Measurements from ENCODE around the gene MORF4L1.
"Not testable (repeated sequence)": the region's sequence is repeated elsewhere in the genome, so short reads cannot be mapped to it uniquely, and the experiment has no call there.

Gene MORF4L1, protein sequence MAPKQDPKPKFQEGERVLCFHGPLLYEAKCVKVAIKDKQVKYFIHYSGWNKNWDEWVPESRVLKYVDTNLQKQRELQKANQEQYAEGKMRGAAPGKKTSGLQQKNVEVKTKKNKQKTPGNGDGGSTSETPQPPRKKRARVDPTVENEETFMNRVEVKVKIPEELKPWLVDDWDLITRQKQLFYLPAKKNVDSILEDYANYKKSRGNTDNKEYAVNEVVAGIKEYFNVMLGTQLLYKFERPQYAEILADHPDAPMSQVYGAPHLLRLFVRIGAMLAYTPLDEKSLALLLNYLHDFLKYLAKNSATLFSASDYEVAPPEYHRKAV
- total RNA-seq, result 146 to 333 reads per million in 2 donors

DNA sequence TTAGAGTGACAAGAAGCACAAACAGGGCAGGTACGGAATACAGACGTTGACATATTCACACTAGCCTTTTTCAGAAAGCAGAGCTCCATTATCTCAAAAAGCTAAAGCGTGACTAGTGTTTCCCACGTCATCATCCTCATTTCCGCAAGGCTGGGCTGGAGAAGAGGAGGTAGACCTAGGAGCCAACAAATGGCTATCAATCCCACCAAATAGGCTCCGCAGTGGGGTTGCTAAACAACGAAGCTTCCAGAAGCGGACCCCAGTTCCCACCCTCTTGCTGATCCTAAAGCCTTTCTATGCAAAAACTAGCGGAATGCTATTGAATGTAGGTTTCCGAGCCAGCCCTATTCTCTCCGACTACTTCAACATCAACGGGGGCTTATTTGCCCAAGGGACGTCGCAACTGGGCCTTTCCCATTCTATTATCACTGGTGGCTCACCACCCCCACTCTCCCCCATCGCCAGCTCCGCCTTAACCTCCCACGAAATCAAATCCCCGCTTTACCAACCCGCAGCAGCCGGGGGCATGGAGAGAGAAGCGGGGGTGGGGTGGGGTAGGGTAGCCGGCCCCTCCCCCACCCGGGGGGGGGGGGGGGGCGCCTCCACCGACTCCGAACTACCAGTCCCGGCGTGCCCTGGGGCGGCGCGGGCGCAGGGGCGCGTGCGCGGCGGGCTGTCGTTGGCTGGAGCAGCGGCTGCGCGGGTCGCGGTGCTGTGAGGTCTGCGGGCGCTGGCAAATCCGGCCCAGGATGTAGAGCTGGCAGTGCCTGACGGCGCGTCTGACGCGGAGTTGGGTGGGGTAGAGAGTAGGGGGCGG, at the start of gene MORF4L1:
TSS of gene MORF4L1 (plus strand) at position 736 of the 817 bp plus-strand sequence. CDS start 128 bp downstream, outside the sequence.
- peak; percentile 93 for DNase-seq

- DNase-seq, result no peak
These were observed 43.8 kb upstream of the MORF4L1 start for GRCh38 chr15:78828920-78829319.

GRCh38 chr15:78830514-78831228, 42.0 kb upstream of the MORF4L1 start:
- no peak for DNase-seq

DNA sequence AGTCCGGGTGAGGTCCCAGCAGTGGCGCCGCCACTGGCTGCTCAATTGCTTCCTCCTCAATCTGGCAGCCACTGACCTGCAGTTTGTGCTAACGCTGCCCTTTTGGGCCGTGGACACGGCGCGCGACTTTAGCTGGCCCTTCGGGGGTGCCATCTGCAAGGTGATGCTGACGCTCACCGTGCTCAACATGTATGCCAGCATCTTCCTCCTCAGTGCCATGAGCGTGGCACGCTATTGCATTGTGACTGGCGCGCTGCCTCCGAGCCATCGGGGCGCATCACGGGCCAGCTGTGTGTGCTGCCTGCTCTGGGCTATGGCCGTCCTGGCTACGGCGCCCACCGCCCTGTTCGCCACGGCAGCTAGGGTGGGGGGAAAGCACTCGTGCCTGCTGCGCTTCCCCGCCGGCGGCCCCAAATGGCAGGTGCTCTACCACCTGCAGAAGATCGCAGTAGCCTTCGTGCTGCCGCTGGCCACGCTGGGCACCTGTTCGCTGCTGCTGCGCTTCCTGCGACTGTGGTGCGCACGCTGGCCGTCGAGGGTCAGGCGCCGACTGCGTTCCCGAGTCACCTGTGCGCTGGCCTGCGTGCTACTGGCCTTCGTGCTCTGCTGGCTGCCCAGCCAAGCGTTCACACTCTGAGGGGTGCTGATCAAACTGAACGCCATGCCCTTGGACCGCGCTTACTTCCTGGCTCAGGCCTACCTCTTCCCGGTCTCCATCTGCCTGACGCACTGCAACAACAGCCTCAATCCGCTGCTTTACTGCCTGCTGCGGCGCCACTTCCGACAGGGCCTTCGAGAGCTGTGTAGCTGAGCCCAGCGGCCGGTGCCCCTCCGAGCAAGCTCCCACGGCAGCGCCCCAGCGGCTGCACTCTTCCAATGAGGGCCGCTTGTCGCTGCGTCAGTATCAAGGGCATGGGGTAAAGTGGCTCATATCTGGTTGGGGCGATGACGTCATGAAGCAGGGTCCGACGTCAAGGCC, 41.2 kb upstream of the MORF4L1 start:
- DNase-seq, result no peak

DNA sequence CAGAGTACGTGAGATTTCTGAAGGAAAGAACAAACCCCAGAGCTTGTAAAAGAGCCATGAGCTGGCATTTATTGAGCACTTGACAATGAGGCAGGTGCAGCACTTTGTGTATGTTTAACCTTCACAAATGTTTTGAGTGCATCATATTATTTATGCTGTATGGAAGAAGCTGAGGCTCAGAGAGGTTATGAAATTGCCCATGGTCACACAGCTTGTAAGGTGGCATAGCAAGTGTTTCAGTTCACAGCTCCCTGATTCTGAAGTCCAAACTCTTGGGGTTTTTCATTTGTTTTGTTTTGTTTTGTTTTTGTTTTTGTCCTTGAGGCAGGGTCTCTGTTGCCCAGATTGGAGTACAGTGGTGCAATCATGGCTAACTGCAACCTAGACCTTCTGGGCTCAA, 36.4 kb upstream of the MORF4L1 start:
- no peak for DNase-seq

DNA sequence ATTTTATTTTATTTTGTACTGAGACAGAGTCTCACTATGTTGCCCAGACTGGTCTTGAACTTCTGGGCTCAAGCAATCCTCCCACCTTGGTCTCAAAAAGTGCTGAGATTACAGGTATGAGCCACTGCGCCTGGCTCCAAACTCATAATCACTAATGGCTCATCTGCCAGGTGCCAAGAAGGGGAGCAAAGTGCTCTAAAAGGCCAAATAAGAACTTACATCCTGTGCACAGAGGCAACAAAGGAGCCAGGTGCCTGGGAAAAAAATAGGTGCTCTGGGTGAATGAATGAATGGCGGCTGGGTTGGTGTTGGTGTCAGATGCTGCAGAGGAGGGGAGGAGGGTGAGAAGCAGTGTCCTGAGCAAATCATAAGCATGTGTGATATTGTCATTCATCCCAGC, 35.6 kb upstream of the MORF4L1 start:
- DNase-seq, result no peak

GRCh38 chr15:78837543-78837942, 35.1 kb upstream of the MORF4L1 start:
- no peak for DNase-seq

GRCh38 chr15:78838489-78838888, 34.2 kb upstream of the MORF4L1 start:
- no peak for DNase-seq

- DNase-seq, result not testable (repeated sequence)
These were observed 33.5 kb upstream of the MORF4L1 start for GRCh38 chr15:78839151-78839550.

- no peak for DNase-seq
These were observed 31.9 kb upstream of the MORF4L1 start for GRCh38 chr15:78840661-78841375.

DNA sequence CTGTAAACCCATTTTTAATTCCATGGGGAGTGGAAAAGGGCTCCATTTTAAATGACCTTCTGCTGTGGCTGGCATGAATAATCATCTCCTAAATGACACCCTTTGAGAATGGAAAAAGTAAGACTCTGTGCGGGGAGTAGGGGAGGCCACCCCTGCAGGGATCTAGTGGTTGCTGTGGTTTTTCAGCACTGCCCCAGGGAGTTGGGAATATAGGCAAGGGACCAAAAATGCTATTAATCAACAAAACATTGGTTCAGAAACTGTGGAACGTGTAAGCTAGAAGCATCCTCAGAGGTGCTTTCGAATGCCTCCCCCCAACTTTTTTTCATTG, 31.3 kb upstream of the MORF4L1 start:
- no peak for DNase-seq

DNA sequence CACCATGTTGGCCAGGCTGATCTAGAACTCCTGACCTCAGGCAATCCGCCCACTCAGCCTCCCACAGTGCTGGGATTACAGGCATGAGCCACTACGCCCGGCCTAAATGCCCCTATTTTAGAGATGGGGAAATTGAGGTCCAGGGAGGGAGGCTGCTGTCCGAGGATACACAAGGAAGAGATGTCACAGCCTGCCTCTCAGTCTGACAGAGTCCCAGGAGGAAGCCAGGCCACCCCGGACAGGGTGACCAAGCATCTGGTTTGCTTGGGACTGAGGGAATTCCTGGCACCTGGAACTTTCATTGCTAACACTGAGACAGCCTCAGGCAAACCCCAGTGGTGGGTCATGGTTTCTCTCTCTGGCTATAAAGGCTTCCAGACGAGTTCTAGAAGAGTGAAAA, 30.8 kb upstream of the MORF4L1 start:
- DNase-seq, result no peak

DNA sequence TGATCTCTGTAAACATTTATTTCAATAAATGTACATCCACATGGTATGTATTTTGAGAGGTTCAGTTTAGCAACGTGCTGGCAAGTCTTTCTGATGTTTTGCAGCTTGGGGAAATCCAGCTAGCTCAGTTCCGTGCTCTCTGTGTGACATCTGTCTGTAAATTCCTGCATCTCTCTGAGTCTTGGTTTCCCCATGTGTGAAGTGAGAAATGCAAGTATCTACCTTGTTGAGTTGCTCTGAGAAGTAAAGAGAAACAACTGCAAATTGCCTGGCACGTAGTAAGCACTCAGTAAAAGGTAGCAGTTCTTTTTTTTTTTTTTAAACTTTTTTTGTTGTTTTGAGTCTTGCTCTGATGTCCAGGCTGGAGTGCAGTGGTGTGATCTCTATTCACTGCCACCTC, 30.2 kb upstream of the MORF4L1 start:
- DNase-seq, result no peak

DNA sequence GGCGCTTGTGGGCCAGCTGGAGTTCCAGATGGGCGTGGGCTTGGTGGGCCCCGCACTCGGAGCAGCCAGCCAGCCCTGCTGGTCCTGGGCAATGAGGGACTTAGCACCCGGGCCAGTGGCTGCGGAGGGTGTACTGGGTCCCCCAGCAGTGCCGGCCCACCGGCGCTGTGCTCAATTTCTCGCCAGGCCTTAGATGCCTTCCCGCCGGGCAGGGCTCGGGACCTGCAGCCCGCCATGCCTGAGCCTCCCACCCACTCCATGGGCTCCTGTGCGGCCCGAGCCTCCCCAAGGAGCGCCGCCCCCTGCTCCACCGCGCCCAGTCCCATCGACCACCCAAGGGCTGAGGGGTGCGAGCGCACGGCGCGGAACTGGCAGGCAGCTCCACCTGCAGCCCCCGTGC, 25.8 kb upstream of the MORF4L1 start:
- DNase-seq, result not testable (repeated sequence)

DNA sequence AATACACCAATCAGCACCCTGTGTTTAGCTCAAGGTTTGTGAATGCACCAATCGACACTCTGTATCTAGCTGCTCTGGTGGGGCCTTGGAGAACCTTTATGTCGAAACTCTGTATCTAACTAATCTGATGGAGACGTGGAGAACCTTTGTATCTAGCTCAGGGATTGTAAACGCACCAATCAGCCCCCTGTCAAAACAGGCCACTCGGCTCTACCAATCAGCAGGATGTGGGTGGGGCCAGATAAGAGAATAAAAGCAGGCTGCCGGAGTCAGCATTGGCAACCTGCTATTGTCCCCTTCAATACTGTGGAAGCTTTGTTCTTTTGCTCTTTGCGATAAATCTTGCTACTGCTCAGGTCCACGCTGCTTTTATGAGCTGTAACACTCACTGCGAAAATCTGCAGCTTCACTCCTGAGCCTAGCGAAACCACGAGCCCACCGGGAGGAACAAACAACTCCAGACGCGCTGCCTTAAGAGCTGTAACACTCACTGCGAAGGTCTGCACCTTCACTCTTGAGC, 25.2 kb upstream of the MORF4L1 start:
- DNase-seq, result not testable (repeated sequence)

- DNase-seq, result no peak
These were observed 22.3 kb upstream of the MORF4L1 start for GRCh38 chr15:78850352-78850751.

DNA sequence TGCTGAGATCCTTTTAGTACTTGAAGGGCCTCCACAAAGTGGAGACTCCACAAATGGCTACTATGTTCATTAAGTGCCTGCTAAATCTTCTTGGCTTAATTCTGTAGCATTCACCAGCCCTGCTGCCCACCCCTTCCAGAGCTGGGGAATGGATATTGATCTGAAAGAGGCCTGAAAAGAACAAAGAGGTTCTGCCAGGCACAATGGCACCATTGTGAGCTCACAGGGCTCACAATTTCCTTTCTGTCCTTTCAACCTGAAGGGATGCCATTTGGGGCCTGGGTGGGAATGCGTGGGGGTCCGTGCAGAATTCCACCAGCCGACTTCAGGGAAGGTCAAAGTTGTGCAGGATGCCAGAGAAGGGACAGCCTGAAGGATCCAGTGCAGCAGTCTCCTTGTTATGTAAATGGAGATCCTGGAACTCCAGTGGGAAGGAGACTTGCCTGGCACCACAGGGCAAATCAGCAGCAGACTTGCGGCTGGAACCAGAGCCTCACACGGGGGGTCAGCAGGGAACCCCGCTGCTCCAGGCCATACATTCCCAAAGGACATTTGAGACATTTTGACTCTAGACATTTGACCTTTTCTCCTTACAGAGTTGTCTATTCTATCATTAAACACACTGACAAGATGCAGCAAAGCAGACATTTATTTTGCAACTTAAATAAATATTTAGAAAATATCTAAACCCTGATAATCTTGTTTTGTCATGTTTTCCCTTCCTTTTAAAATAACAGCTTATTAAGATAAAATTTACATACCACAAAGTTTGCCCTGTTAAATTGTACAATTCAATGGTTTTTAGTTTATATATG, 21.5 kb upstream of the MORF4L1 start:
- DNase-seq, result no peak

DNA sequence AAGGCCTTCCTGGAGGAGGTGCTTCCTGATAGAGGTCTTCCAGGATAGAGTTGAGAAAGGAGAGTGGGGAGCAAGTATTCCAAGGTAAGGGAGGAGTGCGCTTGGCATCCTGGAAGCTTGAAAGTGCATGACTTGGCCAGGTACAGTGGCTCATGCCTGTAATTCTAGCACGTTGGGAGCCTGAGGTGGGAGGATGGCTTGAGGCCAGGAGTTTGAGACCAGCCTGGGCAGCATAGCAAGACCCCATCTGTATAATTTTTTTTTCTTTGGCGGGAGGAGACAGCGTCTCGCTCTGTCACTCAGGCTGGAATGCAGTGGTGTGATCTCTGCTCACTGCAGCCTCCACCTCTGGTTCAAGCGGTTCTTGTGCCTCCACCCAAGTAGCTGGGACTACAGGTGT, 19.2 kb upstream of the MORF4L1 start:
- DNase-seq, result no peak

GRCh38 chr15:78854833-78855372, 17.8 kb upstream of the MORF4L1 start:
- DNase-seq, result no peak

- DNase-seq, result no peak
These were observed 16.9 kb upstream of the MORF4L1 start for GRCh38 chr15:78855746-78856145.
